Karpas-422 (cell line): ENCODE results near the gene MFSD6. TPM values are rescaled to one million over a fixed set of nuclear protein-coding genes. Genes with fewer than 3 reads are reported as not detected.

ENCODE experiments used
- DNase-seq: peaks from one replicate; pipeline ENCODE4 v3.0.0-alpha.2; 2015
- H2AFZ ChIP-seq: fragments of 200-600 bp; sonication (generic); 2 replicates; pipeline ENCODE4 v1.6.1; 2014; ENCODE audit warnings: antibody characterized with exemption, low read length, mixed read lengths
- H3K27ac ChIP-seq: fragments of 200-600 bp; sonication (generic); 2 replicates; pipeline ENCODE4 v1.5.1; 2014; ENCODE audit warnings: mild to moderate bottlenecking, low read length, moderate library complexity
- H3K27me3 ChIP-seq: fragments of 200-600 bp; sonication (generic); 2 replicates; pipeline ENCODE4 v1.6.1; 2014; ENCODE audit warnings: low read length, mixed read lengths
- H3K36me3 ChIP-seq: fragments of 200-600 bp; sonication (generic); 2 replicates; pipeline ENCODE4 v1.6.1; 2014; ENCODE audit warnings: low read length, mixed read lengths; ENCODE audit not compliant: insufficient read depth
- H3K4me1 ChIP-seq: fragments of 200-600 bp; sonication (generic); 2 replicates; pipeline ENCODE4 v1.6.1; 2014; ENCODE audit warnings: mild to moderate bottlenecking, low read length, mixed read lengths
- H3K4me2 ChIP-seq: fragments of 200-600 bp; sonication (generic); 2 replicates; pipeline ENCODE4 v1.6.1; 2014; ENCODE audit warnings: low read length, low read depth, mild to moderate bottlenecking; ENCODE audit not compliant: poor library complexity, severe bottlenecking
- H3K4me3 ChIP-seq: fragments of 200-600 bp; sonication (generic); 2 replicates; pipeline ENCODE4 v1.5.1; 2014; ENCODE audit warnings: mild to moderate bottlenecking, antibody characterized with exemption, low read length, mixed read lengths
- H3K79me2 ChIP-seq: fragments of 200-600 bp; sonication (generic); 2 replicates; pipeline ENCODE4 v1.6.1; 2014; ENCODE audit warnings: mild to moderate bottlenecking, low read length, mixed read lengths
- H3K9ac ChIP-seq: fragments of 200-600 bp; sonication (generic); 2 replicates; pipeline ENCODE4 v1.6.0; 2014; ENCODE audit warnings: low read length
- H3K9me2 ChIP-seq: fragments of 200-600 bp; sonication (generic), shearing (Covaris generic); replicated peaks from 2 replicates; pipeline ENCODE4 v1.6.0; 2014; ENCODE audit warnings: mild to moderate bottlenecking, low read length, moderate library complexity; ENCODE audit not compliant: insufficient read depth
- H3K9me3 ChIP-seq: fragments of 300-700, 200-600 bp; sonication (generic); 2 replicates; pipeline ENCODE4 v1.6.1; 2014; ENCODE audit warnings: low read length, mixed read lengths
- H4K20me1 ChIP-seq: fragments of 200-600 bp; sonication (generic); 2 replicates; pipeline ENCODE4 v1.6.1; 2014; ENCODE audit warnings: mild to moderate bottlenecking, antibody characterized with exemption, low read length, low read depth; ENCODE audit not compliant: insufficient read depth
- total RNA-seq: library from RNA; depleted of rRNA; stranded (reverse); fragments of >200 nt; shearing (Covaris generic); gene quantifications from 2 replicates; pipeline ENCODE4 v1.2.3, GENCODE V29; 2014; ENCODE audit warnings: low replicate concordance; rRNA removed

The MFSD6 gene
- total RNA-seq, 1 experiment from 2014 or later: 65.9 TPM

GRCh38 chr2:190547886-190548285 lies 139.7 kb downstream of the MFSD6 start:
- H3K4me3 ChIP-seq: no peak overlapping the region
- 0 out of 2 replicates have a peak, but pooled peaks cover 2% of the 10 kb centered on the region for H3K27me3 ChIP-seq
- no peaks in the 10 kb centered on the region for H3K9me3 ChIP-seq
- no peaks in the 10 kb centered on the region for H3K79me2 ChIP-seq
- no peak for DNase-seq
- no peak overlapping the region for H3K27ac ChIP-seq
- no peaks in the 10 kb centered on the region for H3K9me2 ChIP-seq
- H3K9ac ChIP-seq: no peak overlapping the region
- no peaks in the 10 kb centered on the region for H4K20me1 ChIP-seq
- no peak overlapping the region for H3K4me2 ChIP-seq
- H3K36me3 ChIP-seq: no peaks in the 10 kb centered on the region
- peaks cover 22% of the 10 kb centered on the region for H3K4me1 ChIP-seq
- no peak overlapping the region for H2AFZ ChIP-seq

DNA sequence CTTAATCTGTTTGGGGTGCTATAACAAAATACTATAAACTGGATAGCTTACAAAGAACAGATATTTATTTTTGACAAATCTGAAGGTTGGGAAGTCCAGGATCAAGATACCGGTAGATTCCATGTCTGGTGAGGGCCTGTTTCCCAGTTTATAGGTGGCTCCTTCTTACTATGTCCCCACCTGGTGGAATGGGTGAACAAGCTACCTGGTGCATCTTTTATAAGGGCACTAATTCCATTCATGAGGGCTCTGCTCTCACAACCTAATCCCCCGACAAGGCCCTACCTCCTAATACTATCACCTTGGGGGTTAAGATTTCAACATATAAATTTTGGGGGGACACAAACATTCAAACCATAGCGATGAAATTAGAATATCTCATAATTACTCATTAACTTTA lies 142.0 kb downstream of the MFSD6 start:
- no peaks in the 10 kb centered on the region for H3K79me2 ChIP-seq
- H4K20me1 ChIP-seq: no peaks in the 10 kb centered on the region
- no peak overlapping the region for H3K4me3 ChIP-seq
- no peak overlapping the region for H3K9ac ChIP-seq
- no peak overlapping the region for H3K4me2 ChIP-seq
- H3K4me1 ChIP-seq: peaks cover 34% of the 10 kb centered on the region
- H3K27me3 ChIP-seq: no peaks in the 10 kb centered on the region
- no peaks in the 10 kb centered on the region for H3K36me3 ChIP-seq
- H3K9me2 ChIP-seq: no peaks in the 10 kb centered on the region
- no peak for DNase-seq
- no peak overlapping the region for H3K27ac ChIP-seq
- no peak overlapping the region for H2AFZ ChIP-seq
- H3K9me3 ChIP-seq: no peaks in the 10 kb centered on the region

Other genes starting within 250 kb of the MFSD6 start
- 23.3 and 33.5 TPM in 2 replicates for gene HIBCH, start 88.5 kb upstream of the MFSD6 start, total RNA-seq
- 0.89 and 2.8 TPM in 2 replicates for gene INPP1, start 64.8 kb upstream of the MFSD6 start, total RNA-seq
- gene NEMP2, start 126.4 kb downstream of the MFSD6 start, total RNA-seq: 10.6 and 11.1 TPM in 2 replicates
- 15.7 and 19.6 TPM in 2 replicates for gene NAB1, start 240.7 kb downstream of the MFSD6 start, total RNA-seq